Upper lobe of left lung (tissue), 6 donors: ENCODE measurements around the gene NFATC2IP. TPM values are rescaled to one million over a fixed set of nuclear protein-coding genes. Genes with fewer than 3 reads are reported as not detected.
"Not testable (repeated sequence)": the region's sequence is repeated elsewhere in the genome, so short reads cannot be mapped to it uniquely, and the experiment has no call there.

Source experiments
- ATAC-seq, 2 donors: fragments of 200-7000 bp; cut with Tn5 transposase; one replicate each; pipeline ENCODE4 v1.9.1; 2022; ENCODE audit warnings: mild to moderate bottlenecking in 2 of 2, moderate library complexity in 2 of 2; ENCODE audit not compliant: low FRiP score in 2 of 2
- DNase-seq, 2 donors: peaks; one replicate each; pipeline ENCODE4 v3.0.0-alpha.2; 2019 to 2020
- H3K27ac ChIP-seq, 4 donors: fragments of 200-600 bp; sonication (generic); one replicate each; pipeline ENCODE4 v1.5.1; 2016 to 2019
- H3K27me3 ChIP-seq, 4 donors: fragments of 200-600 bp; sonication (generic); one replicate each; pipeline ENCODE4 v1.5.1; 2017 to 2019
- H3K36me3 ChIP-seq, 4 donors: fragments of 200-600 bp; sonication (generic); one replicate each; pipeline ENCODE4 v1.5.1; 2016 to 2019
- H3K4me1 ChIP-seq, 4 donors: fragments of 200-600 bp; sonication (generic); one replicate each; pipeline ENCODE4 v1.5.1; 2018 to 2019
- H3K4me3 ChIP-seq, 4 donors: fragments of 200-600 bp; sonication (generic); one replicate each; pipeline ENCODE4 v1.5.1; 2017 to 2019; ENCODE audit warnings: mild to moderate bottlenecking in 2 of 4, moderate library complexity in 1 of 4
- H3K9me3 ChIP-seq, 4 donors: fragments of 200-600 bp; sonication (generic); one replicate each; pipeline ENCODE4 v1.5.1; 2018 to 2019
- EP300 ChIP-seq, 4 donors: sonication (generic); formaldehyde crosslinking; IDR thresholded peaks; one replicate each; pipeline ENCODE4 v1.5.1; 2017; ENCODE audit warnings: antibody characterized with exemption in 4 of 4, control low read depth in 2 of 4
- POLR2A ChIP-seq, 4 donors: fragments of 450-650 bp; IDR thresholded peaks; one replicate each; pipeline ENCODE4 v1.5.1; 2016 to 2017; ENCODE audit warnings: antibody characterized with exemption in 4 of 4, mild to moderate bottlenecking in 2 of 4
- POLR2AphosphoS5 ChIP-seq, 2 donors: sonication (generic); formaldehyde crosslinking; IDR thresholded peaks; one replicate each; pipeline ENCODE4 v1.5.1; 2017; ENCODE audit warnings: antibody characterized with exemption in 2 of 2
- WGBS, 2 donors: methylation state at CpG; one replicate each; pipeline ENCODE4 v1.1.5; 2017 to 2018; 5-methylcytosine and 5-hydroxymethylcytosine counted together
- total RNA-seq, 6 donors: library from RNA; depleted of rRNA in 4 of 6; stranded (reverse); fragments of >200 nt in 4 of 6; gene quantifications; one replicate each; pipeline versions ENCODE4 v1.1.0 to v1.2.1, GENCODE V29; 2016 to 2021
- TF ChIP-seq, protein P1 (sequence below), 6 experiments: fragments of 450-650 bp in 4 of 6; fragments of 200-600 bp in 2 of 6; sonication (generic) in 2 of 6; IDR thresholded peaks; one replicate each; pipeline ENCODE4 v1.5.1; 2016 to 2019; ENCODE audit warnings: antibody characterized with exemption in 6 of 6
- donor health status: DM: no; HTN: no; CAD: no; lungs with moderate emphysema.
- donor health status: DM: no; HTN: yes; CAD: no; lungs with severe emphysema.

The NFATC2IP gene
- total RNA-seq, 6 donors from 2014 or later = 24.6 to 62.9 (median 34.9) TPM

DNA sequence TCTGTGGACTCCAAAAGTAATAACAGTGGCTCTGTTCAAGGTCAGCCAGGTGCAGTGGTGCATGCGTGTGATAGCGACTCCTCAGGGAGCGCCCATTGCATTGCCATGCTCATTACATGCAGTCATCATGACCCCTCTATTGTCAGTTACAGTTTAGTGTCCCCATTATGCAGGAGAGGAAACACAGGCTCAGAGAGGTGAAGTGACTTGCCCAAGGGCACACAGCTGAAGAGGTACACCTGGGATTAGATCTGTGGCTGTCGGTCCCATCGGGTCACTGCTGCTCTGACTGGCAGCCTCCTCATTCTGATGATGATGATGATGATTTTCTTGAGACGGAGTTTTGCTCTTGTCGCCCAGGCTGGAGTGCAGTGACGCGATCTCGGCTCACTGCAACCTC lies 41.8 kb downstream of the NFATC2IP start:
- no peak for TF ChIP-seq EP300 (IDR thresholded peaks at IDR 0.05)
- Histone ChIP-seq H3K27me3 (no peaks in the 10 kb centered on the region), H3K36me3 (peaks cover 0 to 29% (median 14%) of the 10 kb centered on the region in 4 donors), H3K4me3 (no peak overlapping the region), H3K9me3 (no peaks in the 10 kb centered on the region), H3K27ac (no peak overlapping the region), H3K4me1 (no peaks in the 10 kb centered on the region)
- WGBS, 2 donors = 92 to 95% methylated on average over 10 of the region's 10 CpGs
- DNase-seq (no peak), ATAC-seq (no peak)

DNA sequence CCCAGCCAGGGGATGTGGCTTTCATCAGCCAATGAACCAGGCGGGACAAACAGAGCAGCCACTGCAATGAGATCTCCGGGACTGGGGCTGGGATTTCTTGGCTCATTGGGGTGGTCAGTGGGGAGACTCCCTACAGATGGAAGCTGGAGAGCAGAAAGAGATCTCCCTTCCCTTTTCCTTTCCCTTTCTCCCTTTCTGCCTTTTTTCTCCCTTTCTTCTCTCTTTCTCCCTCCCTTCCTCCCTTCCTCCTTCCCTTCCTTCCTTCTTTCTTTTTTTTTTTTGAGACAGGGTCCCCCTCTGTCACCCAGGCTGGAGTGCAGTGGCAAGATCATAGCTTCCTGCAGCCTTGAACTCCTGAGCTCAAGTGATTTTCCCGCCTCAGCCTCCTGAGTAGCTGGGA lies 48.1 kb downstream of the NFATC2IP start:
- 75% methylated on average over 3 of the region's 3 CpGs for WGBS, 2 donors
- TF ChIP-seq, protein P1, sequence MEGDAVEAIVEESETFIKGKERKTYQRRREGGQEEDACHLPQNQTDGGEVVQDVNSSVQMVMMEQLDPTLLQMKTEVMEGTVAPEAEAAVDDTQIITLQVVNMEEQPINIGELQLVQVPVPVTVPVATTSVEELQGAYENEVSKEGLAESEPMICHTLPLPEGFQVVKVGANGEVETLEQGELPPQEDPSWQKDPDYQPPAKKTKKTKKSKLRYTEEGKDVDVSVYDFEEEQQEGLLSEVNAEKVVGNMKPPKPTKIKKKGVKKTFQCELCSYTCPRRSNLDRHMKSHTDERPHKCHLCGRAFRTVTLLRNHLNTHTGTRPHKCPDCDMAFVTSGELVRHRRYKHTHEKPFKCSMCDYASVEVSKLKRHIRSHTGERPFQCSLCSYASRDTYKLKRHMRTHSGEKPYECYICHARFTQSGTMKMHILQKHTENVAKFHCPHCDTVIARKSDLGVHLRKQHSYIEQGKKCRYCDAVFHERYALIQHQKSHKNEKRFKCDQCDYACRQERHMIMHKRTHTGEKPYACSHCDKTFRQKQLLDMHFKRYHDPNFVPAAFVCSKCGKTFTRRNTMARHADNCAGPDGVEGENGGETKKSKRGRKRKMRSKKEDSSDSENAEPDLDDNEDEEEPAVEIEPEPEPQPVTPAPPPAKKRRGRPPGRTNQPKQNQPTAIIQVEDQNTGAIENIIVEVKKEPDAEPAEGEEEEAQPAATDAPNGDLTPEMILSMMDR (IDR thresholded peaks at IDR 0.05) = no peak
- TF ChIP-seq EP300 (IDR thresholded peaks at IDR 0.05) = no peak
- no peak for ATAC-seq

DNA sequence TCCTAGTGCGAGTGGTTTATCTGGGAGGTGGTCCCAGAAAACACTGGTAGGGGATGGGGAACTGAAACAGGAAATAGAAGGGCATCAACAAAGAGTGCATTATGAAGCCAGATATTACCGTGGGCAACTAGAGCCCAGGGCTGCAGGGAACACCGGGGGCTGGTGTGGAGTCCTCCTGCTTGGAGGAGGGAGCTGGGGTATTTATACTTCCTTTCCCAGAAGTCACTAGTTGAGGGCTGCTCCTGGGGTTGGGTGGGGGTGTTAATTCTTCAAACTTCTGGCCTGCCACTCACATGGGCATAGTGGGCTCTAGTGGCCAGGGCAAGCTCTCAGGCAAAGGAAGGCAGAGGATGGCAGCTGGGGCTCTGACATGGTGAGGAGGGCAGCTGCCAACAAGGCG lies 48.8 kb downstream of the NFATC2IP start:
- WGBS, 2 donors = 47 to 56% methylated on average over 4 of the region's 4 CpGs
- ATAC-seq = no peak
- Histone ChIP-seq H3K4me1 (no peaks in the 10 kb centered on the region), H3K27me3 (no peaks in the 10 kb centered on the region), H3K9me3 (no peaks in the 10 kb centered on the region), H3K4me3 (no peak overlapping the region), H3K27ac (no peak overlapping the region), H3K36me3 (no peaks in the 10 kb centered on the region)
- DNase-seq = no peak
- TF ChIP-seq EP300 (IDR thresholded peaks at IDR 0.05) = no peak
- no peak for TF ChIP-seq POLR2A (IDR thresholded peaks at IDR 0.05)
- TF ChIP-seq POLR2AphosphoS5 (IDR thresholded peaks at IDR 0.05) = no peak

More for the DNA sequence above, 48.1 kb downstream of the NFATC2IP start:
- Histone ChIP-seq H3K27me3 (no peaks in the 10 kb centered on the region), H3K4me1 (no peaks in the 10 kb centered on the region), H3K4me3 (no peak overlapping the region), H3K9me3 (no peaks in the 10 kb centered on the region), H3K27ac (no peak overlapping the region), H3K36me3 (no peaks in the 10 kb centered on the region)
- no peak for DNase-seq

DNA sequence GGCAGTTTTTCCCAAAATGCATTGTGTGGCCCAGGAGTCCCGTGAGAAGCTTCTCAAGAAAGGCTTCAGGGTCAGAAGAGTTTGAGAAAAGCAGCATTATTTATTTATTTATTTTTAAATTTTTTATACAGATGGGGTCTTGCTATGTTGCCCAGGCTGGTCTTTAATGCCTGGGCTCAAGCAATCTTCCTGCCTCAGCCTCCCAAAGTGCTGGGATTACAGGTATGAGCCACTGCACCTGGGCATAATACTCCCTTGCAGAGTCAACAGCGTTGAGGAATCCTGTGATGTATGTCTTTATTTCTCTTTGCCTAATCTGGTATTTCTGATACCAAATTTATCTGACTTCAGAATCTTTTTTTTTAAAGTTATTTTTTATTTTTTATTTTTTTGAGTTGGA lies 49.3 kb downstream of the NFATC2IP start:
- TF ChIP-seq POLR2AphosphoS5 (IDR thresholded peaks at IDR 0.05) (no peak), POLR2A (IDR thresholded peaks at IDR 0.05) (no peak)
- TF ChIP-seq, protein P1 (IDR thresholded peaks at IDR 0.05) = no peak

DNA sequence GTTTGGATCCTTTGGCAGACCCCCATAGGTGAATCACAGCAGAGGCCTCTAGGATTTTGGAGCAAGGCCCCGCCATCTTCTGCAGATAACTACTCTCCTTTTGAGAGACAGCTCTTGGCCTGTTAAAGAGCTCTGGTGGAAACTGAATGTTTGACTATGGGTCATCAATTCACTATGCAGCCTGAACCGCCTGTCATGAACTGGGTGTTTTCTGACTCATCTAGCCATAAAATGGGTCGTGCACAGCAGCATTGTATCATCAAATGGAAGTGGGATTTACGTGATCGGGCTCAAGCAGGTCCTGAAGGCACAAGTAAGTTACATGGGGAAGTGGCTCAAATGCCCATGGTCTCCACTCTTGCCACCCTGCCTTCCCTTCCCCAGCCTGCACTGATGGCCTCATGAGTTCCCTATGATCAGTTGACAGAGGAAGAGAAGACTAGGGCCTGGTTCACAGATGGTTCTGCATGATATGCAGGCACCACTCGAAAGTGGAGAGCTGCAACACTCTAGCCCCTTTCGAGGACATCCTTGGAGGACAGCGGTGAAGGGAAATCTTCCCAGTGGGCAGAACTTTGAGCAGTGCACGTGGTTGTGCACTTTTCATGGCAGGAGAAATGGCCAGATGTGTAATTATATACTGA lies 53.9 kb downstream of the NFATC2IP start:
- DNase-seq, ATAC-seq, H3K36me3 ChIP-seq, H3K4me3 ChIP-seq, H3K27ac ChIP-seq, H3K4me1 ChIP-seq, H3K9me3 ChIP-seq, H3K27me3 ChIP-seq: not testable (repeated sequence)
- WGBS, 2 donors = 72 to 82% methylated on average over 8 to 9 of the region's 9 CpGs

More for the DNA sequence above, 49.3 kb downstream of the NFATC2IP start:
- Histone ChIP-seq H3K36me3 (no peaks in the 10 kb centered on the region), H3K4me3 (no peak overlapping the region), H3K4me1 (no peaks in the 10 kb centered on the region), H3K9me3 (no peaks in the 10 kb centered on the region), H3K27ac (no peak overlapping the region), H3K27me3 (no peaks in the 10 kb centered on the region)
- ATAC-seq (no peak), DNase-seq (no peak)
- WGBS, 2 donors = 82 to 93% methylated on average over 2 of the region's 2 CpGs

DNA sequence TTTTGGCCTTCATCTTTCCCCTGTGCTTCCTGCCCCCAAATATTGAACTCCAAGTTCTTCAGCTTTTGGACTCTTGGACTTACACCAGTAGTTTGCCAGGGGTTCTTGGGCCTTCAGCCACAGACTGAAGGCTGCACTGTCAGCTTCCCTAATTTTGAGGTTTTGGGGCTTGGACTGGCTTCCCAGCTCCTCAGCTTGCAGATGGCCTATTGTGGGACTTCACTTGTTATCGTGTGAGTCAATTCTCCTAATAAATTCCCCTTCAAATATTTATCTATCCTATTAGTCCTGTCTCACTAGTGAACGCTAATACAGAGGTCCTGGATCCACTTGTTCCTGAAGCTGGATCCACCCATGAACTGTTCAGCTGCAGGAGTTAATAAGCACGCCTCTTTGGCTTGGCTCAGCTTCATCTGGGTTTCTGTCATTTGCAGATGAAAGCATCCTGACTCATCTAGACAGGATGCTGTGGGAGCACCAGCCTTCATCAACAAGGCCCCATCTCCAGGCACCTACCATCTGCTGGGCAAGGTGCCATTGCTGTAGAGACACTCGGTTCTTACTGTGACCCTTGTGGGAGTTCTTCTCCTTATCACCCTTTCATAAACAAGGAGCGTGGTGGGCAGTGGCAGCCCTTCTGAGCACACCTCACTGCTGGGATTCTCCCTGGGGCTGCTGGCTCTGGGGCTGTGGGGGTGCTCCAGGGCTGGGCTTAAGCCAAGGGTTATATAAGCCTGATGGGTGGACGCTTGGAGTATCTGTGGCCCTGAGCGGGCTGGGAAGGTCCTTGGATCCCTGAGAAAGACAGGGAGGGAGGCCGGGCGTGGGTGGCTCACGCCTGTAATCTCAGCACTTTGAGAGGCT lies 57.2 kb downstream of the NFATC2IP start:
- DNase-seq = no peak

More for the DNA sequence above, 57.2 kb downstream of the NFATC2IP start:
- peak; percentile 17 to 71 for ATAC-seq
- Histone ChIP-seq H3K27ac (peak overlapping the region in 1 of 4 donors; percentile 11), H3K4me1 (peaks cover 0 to 6% (median 0%) of the 10 kb centered on the region in 4 donors), H3K27me3 (no peaks in the 10 kb centered on the region), H3K4me3 (no peak overlapping the region), H3K9me3 (no peaks in the 10 kb centered on the region), H3K36me3 (no peaks in the 10 kb centered on the region)
- 59 to 63% methylated on average over 10 of the region's 10 CpGs for WGBS, 2 donors
- TF ChIP-seq EP300 (IDR thresholded peaks at IDR 0.05) (no peak), POLR2AphosphoS5 (IDR thresholded peaks at IDR 0.05) (no peak), POLR2A (IDR thresholded peaks at IDR 0.05) (no peak)
- TF ChIP-seq, protein P1 (IDR thresholded peaks at IDR 0.05) = no peak
